Fibroblast of gingiva (primary cell): ENCODE data around the gene CXCL14.

Experiments used
- DNase-seq: peaks from one replicate; pipeline ENCODE4 v3.0.0-alpha.2; 2011; ENCODE audit warnings: low read depth

CXCL14 gene

GRCh38 chr5:135567661-135568060, 11.1 kb downstream of the CXCL14 start:
- DNase-seq: no peak

GRCh38 chr5:135566422-135567400, 12.1 kb downstream of the CXCL14 start:
- no peak for DNase-seq

- DNase-seq: peak; percentile 39
Observed at GRCh38 chr5:135565725-135566421, 12.9 kb downstream of the CXCL14 start.

GRCh38 chr5:135565266-135565665, 13.5 kb downstream of the CXCL14 start:
- peak; percentile 71 for DNase-seq

- DNase-seq: no peak
Observed at GRCh38 chr5:135564331-135564730, 14.5 kb downstream of the CXCL14 start.

GRCh38 chr5:135561266-135561665, 17.5 kb downstream of the CXCL14 start:
- no peak for DNase-seq

GRCh38 chr5:135560858-135561257, 17.9 kb downstream of the CXCL14 start:
- peak; percentile 67 for DNase-seq

- DNase-seq: no peak
Observed at GRCh38 chr5:135559354-135559753, 19.4 kb downstream of the CXCL14 start.

- no peak for DNase-seq
Observed at GRCh38 chr5:135557076-135557838, 21.5 kb downstream of the CXCL14 start.

- DNase-seq: no peak
Observed at GRCh38 chr5:135556620-135557019, 22.2 kb downstream of the CXCL14 start.

GRCh38 chr5:135555530-135555929, 23.3 kb downstream of the CXCL14 start:
- no peak for DNase-seq

- no peak for DNase-seq
Observed at GRCh38 chr5:135553688-135554462, 24.9 kb downstream of the CXCL14 start.

GRCh38 chr5:135551593-135552447, 27.0 kb downstream of the CXCL14 start:
- peak; percentile 66 for DNase-seq

GRCh38 chr5:135549413-135549812, 29.4 kb downstream of the CXCL14 start:
- DNase-seq: no peak

GRCh38 chr5:135547590-135548254, 31.1 kb downstream of the CXCL14 start:
- no peak for DNase-seq

GRCh38 chr5:135546912-135547311, 31.9 kb downstream of the CXCL14 start:
- no peak for DNase-seq

GRCh38 chr5:135546101-135546500, 32.7 kb downstream of the CXCL14 start:
- DNase-seq: no peak

- DNase-seq: no peak
Observed at GRCh38 chr5:135545099-135545498, 33.7 kb downstream of the CXCL14 start.

- no peak for DNase-seq
Observed at GRCh38 chr5:135543485-135544304, 35.1 kb downstream of the CXCL14 start.
